ENCODE data around the gene ADSL.

Gene ADSL

GRCh38 chr22:40418366-40419201 is 72.3 kb downstream of the ADSL start:
- peak; percentile 39 for DNase-seq

- DNase-seq, result no peak
These were observed 73.4 kb downstream of the ADSL start for GRCh38 chr22:40419718-40420117.

- DNase-seq, result no peak
These were observed 74.2 kb downstream of the ADSL start for GRCh38 chr22:40420341-40421081.

DNA sequence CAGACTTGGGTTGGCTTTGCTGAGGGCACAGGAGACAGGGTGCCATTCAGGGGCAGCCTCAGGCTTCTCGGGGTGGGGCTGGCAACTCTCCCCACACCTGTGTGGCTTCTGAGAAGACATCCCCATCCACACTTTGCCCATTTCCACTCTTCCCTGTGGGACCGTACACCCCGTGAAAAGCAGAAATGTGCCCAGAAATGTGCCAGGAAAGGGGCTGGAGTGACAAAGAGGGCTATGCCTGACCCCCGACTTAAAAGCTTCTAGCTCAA is 74.7 kb downstream of the ADSL start:
- no peak for DNase-seq

- no peak for DNase-seq
These were observed 75.6 kb downstream of the ADSL start for GRCh38 chr22:40421941-40422340.

DNA sequence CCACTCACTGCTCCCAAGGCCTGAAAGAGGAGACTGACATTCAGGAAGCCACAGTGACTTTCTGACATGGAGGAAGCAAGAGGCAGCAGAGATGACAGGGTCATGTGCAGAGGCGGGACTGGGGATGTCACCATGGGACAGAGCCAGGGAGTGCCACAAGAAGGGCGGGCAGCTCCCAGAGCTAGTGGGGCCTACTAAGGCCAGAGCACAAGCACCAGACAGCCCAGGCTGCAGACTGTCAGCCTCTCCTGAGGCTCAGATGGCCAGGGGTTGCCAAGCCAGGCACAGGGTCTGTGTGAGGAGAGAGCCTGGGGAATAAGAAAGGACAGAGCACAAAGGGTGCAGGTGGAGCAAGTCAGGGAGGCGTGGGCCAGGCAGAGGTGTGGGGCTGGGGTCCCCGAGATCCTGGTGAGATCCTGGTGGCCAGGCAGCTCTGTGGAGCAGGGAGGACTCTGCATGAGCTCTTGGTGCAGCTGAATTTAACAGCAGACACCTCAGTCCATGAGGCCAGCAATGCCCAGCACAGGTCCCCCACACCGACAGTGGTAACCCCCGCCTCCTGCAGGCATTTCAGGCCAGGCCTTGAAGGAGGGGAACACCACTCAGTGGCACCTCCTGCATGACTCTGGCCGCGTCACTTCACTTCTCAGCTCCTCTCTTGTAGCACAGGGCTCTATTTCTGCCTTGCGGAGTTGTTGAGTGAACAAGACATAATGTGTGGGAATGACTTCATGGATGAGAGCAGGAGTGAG is 76.4 kb downstream of the ADSL start:
- no peak for DNase-seq

- DNase-seq, result no peak
These were observed 77.0 kb downstream of the ADSL start for GRCh38 chr22:40423310-40423688.

GRCh38 chr22:40423882-40424640 is 77.8 kb downstream of the ADSL start:
- no peak for DNase-seq

DNA sequence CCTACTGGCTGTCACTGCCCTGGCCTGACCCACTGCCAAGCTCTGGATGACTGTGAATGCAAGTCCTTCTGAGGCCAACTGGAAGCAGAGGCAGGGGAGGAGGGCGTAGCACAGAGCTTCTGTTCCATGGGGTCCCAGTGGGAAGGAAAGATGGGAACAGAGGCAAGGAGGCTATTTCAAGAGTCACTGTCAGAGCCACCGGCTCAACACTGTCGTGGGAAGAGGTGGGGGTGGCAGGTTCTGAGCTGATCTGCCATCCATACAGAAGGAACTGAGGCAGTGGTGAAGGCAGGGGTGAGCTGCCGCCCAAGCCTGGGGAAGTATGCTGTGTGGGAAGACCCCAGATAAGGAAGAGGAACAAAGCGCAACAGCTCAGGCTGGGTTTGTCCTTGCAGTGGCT is 78.8 kb downstream of the ADSL start:
- no peak for DNase-seq

- no peak for DNase-seq
These were observed 80.5 kb downstream of the ADSL start for GRCh38 chr22:40426594-40427333.

DNA sequence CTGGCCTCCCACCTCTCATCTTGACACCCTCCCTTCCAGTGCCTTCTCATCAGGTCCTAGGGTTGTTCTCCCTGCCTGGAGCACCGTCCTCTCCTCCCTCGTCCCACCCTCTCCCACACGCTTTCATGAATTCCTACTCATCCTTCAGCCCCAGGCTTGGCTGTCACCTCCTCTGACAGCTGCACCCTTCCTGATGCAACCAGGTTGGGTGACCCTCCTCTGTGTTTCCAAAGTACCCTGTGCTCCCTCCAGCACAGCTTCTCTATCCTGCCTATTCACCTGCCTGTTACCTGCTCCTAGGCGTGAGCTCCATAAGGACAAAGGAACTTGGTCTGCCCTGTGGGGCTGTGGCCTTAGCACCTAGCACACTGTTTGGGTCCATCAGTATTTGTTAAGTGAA is 82.5 kb downstream of the ADSL start:
- DNase-seq, result no peak

GRCh38 chr22:40429481-40429880 is 83.2 kb downstream of the ADSL start:
- DNase-seq, result no peak

GRCh38 chr22:40430991-40431390 is 84.7 kb downstream of the ADSL start:
- no peak for DNase-seq

DNA sequence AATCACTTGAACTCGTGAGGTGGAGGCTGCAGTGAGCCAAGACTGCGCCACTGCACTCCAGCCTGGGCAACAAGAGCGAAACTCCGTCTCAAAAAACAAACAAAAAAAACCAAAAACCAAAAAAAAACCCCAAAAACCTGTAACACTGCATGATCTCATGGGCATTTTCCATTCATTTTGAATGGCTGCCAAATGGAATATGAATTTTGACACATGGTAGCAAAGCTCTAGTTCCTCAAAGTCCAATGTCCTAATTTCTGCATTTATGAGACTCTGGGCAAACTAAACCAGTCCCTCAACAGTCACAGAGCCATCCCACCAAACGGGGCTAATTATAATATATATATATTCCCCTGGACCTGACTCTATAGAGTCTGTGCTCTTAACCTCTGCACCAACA is 85.9 kb downstream of the ADSL start:
- DNase-seq, result no peak

DNA sequence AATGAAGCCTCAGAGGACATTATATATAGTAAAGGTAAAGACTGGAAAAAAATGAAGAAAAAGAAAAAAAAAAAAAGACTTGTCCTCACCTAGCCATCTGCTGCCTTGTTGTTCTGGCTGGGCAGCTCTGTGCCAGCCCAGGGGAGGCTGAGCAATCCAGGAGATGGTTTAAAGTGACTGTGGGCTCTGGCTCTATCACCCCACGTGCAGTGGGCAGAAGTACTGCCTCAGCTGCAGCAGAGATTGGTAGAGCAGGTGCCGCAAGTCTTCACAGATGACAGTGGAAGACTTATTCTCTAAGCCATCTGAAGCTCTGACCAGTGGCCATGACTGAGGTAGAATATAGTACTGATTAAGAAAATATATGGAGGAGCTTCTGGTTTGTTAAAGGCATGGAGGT is 86.3 kb downstream of the ADSL start:
- no peak for DNase-seq

DNA sequence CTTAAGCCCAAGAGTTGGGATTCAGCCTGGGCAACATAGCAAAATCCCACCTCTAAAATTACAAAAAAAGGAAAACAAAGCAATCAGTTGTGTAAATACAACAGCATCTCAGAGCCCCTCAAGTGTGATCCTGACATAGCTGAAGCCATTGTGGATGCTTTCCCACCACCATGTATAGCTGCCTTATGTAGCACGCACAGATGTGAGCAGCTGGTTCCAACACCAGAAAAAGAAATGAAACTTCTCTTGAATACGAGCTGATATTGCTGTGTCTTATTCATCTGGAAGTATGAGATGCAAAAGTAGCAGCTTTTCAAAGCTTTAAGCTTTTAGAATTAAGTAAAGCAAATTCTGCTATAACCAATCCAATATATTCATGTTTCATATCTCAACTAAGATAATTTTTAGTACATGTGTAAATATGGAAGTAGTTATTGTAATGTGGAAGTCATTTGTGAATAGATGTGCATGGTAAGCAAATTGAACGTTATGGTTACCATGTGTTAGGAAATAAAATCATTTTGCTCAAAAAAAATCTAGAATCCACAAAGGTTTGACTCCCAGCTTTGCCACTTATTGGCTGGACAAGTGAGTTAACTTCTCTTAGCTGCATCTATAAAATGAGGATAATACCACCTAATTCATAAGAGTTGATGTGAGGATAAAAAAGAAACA is 87.3 kb downstream of the ADSL start:
- no peak for DNase-seq

- DNase-seq, result no peak
These were observed 87.8 kb downstream of the ADSL start for GRCh38 chr22:40434106-40434505.

- DNase-seq, result no peak
These were observed 88.4 kb downstream of the ADSL start for GRCh38 chr22:40434745-40435144.

DNA sequence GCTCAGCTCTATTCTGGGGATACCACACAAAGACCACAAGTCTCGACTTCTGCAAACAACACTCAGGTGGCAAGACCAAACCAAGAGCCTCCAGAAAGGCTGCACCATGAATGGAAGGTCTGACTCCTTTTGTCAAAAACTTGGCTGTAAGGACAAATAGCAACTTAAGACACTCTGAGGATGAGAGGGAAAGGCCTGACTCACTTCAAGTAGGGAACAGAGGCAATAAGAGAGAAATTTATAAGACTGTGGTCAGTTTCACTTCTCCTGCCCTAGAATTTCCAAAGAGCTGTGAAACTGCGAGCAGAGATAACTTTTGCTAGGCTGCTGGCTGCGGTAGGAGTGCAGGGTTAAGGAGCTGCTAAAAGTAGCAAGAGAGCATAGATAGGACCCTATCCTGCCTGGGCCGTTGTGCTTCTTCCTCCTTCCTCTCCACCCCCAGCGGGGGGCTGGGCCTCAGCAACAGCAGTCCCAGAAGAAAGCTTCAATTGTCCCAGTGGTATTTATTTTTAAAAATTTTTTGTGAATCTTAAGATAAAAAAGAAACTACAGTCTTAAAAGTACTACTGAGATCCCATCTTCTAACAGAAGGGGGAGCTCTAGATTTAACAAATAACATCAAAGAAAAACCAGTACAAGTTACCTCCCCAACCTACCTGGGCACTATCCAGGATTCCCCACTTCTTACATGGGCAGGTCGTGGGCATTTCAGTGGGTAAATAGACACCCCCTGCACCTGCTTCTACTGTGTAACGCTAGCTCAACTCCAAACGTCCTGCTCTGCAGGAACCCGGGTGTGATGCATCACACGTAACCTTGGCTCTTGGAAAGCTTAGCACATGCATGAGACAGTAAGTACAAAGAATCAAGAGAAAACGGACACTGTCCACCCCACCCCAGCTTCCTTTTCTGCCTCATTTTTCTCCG is 90.5 kb downstream of the ADSL start:
- DNase-seq, result peak; percentile 62
